SK-N-SH treated with all-trans-retinoic acid at 6 μM for 48 hours (cell line): ENCODE results near the gene EXD3.
A peak's percentile ranks its signal among the peaks of the same experiment; 100 is the strongest.

ENCODE experiments used
- ARNTL ChIP-seq: fragments of 450-650 bp; formaldehyde crosslinking; IDR thresholded peaks from 2 replicates; pipeline ENCODE4 v1.5.0; 2020; ENCODE audit warnings: low read depth, mild to moderate bottlenecking, moderate library complexity, borderline replicate concordance
- BACH2 ChIP-seq: fragments of 250-450 bp; sonication (Bioruptor Pico); IDR thresholded peaks from 2 replicates; pipeline ENCODE4 v1.9.0; 2021; ENCODE audit warnings: mild to moderate bottlenecking, borderline replicate concordance
- CREB5 ChIP-seq: fragments of 250-450 bp; sonication (Bioruptor Pico); IDR thresholded peaks from 2 replicates; pipeline ENCODE4 v1.5.1; 2020; ENCODE audit warnings: low read depth, mild to moderate bottlenecking, moderate library complexity
- PATZ1 ChIP-seq: fragments of 250-450 bp; sonication (Bioruptor Pico); IDR thresholded peaks from 2 replicates; pipeline ENCODE4 v1.8.0; 2020; ENCODE audit warnings: mild to moderate bottlenecking, moderate library complexity, borderline replicate concordance
- PPARA ChIP-seq: fragments of 250-450 bp; sonication (Bioruptor Pico); IDR thresholded peaks from 2 replicates; pipeline ENCODE4 v1.5.0; 2020; ENCODE audit warnings: mild to moderate bottlenecking, borderline replicate concordance
- ZNF565 ChIP-seq: fragments of 450-650 bp; formaldehyde crosslinking; conservative IDR thresholded peaks from 2 replicates; pipeline ENCODE4 v1.5.0; 2020; ENCODE audit warnings: low read depth, mild to moderate bottlenecking, moderate library complexity
- ZNF70 ChIP-seq: fragments of 450-650 bp; formaldehyde crosslinking; IDR thresholded peaks from 2 replicates; pipeline ENCODE4 v1.5.0; 2020; ENCODE audit warnings: mild to moderate bottlenecking, moderate library complexity

GRCh38 chr9:137458194-137459151, 35.5 kb upstream of the EXD3 start:
- TF ChIP-seq ZNF565 (CRISPR knock-in tag) = no peak
- TF ChIP-seq PATZ1 = 0 out of 2 replicates have a peak, but pooled peaks have one; percentile 58
- no peak for TF ChIP-seq PPARA (CRISPR knock-in tag)
- no peak for TF ChIP-seq BACH2 (CRISPR knock-in tag)
- TF ChIP-seq ZNF70 (CRISPR knock-in tag) = no peak
- no peak for TF ChIP-seq ARNTL (CRISPR knock-in tag)
- TF ChIP-seq CREB5 = no peak
